Measurements from ENCODE around the gene ZCCHC17.

DNA sequence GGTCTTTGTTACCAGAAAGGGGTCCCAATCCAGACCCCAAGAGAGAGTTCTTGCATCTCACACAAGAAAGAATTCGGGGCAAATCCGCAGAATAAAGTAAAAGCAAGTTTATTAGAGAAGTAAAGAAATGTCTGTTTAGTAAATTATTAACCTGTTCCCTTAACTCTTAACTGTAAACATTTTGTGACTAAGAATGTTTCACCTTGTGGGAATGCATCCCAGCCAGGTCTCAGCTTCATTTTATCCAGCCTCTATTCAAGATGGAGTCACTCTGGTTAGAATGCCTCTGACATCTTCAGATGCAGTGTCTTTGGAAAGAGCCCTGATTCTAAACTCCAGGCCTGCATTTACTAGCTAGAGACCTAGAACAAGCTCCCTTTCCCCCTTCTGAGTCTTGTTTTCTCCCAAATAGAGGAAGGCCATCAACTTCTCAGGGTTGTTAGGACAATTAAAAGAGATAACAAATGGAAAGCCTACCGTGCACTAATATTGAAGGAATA is 80.6 kb downstream of the ZCCHC17 start:
- TF ChIP-seq, protein P1, sequence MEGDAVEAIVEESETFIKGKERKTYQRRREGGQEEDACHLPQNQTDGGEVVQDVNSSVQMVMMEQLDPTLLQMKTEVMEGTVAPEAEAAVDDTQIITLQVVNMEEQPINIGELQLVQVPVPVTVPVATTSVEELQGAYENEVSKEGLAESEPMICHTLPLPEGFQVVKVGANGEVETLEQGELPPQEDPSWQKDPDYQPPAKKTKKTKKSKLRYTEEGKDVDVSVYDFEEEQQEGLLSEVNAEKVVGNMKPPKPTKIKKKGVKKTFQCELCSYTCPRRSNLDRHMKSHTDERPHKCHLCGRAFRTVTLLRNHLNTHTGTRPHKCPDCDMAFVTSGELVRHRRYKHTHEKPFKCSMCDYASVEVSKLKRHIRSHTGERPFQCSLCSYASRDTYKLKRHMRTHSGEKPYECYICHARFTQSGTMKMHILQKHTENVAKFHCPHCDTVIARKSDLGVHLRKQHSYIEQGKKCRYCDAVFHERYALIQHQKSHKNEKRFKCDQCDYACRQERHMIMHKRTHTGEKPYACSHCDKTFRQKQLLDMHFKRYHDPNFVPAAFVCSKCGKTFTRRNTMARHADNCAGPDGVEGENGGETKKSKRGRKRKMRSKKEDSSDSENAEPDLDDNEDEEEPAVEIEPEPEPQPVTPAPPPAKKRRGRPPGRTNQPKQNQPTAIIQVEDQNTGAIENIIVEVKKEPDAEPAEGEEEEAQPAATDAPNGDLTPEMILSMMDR (IDR thresholded peaks at IDR 0.05; ENCODE audit: insufficient read depth, low read depth, low read length) = no peak
- TF ChIP-seq EZH2 (IDR thresholded peaks at IDR 0.05; ENCODE audit: insufficient read depth, low read length) = no peak
